PC-3 (cell line): Measurements from ENCODE around the gene CHST11.

ENCODE experiments used
- EZH2 ChIP-seq: fragments of 300-600 bp; sonication (generic); IDR thresholded peaks from one replicate; pipeline ENCODE4 v1.6.1; 2017; ENCODE audit warnings: antibody characterized with exemption, mild to moderate bottlenecking, low read length; ENCODE audit not compliant: unreplicated experiment
- TF ChIP-seq, protein P1 (sequence below): fragments of 300-600 bp; sonication (generic); conservative IDR thresholded peaks from 2 replicates; pipeline ENCODE4 v1.5.1; 2017; ENCODE audit warnings: antibody characterized with exemption, low read depth, mild to moderate bottlenecking, low read length

DNA sequence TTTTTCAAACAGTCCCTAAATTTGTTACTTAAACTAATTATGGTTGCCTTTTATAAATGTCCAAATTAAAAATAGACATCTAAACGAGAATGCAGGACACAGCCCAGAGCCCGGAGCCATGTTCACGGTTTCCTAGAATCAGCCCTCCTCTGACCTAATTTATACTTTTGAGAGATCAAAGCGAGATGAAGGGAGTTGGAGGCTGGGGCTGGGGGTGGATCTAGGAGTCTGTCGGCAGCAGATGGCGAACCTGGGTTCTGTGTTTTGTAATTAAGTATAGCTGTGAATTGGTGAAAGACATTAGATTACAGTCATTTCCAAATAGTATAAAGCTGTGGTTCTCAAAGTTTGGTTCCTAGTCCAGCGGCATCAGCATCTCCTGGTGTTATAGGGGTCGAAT, 291.2 kb downstream of the CHST11 start:
- no peak for TF ChIP-seq EZH2
- TF ChIP-seq, protein P1, sequence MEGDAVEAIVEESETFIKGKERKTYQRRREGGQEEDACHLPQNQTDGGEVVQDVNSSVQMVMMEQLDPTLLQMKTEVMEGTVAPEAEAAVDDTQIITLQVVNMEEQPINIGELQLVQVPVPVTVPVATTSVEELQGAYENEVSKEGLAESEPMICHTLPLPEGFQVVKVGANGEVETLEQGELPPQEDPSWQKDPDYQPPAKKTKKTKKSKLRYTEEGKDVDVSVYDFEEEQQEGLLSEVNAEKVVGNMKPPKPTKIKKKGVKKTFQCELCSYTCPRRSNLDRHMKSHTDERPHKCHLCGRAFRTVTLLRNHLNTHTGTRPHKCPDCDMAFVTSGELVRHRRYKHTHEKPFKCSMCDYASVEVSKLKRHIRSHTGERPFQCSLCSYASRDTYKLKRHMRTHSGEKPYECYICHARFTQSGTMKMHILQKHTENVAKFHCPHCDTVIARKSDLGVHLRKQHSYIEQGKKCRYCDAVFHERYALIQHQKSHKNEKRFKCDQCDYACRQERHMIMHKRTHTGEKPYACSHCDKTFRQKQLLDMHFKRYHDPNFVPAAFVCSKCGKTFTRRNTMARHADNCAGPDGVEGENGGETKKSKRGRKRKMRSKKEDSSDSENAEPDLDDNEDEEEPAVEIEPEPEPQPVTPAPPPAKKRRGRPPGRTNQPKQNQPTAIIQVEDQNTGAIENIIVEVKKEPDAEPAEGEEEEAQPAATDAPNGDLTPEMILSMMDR, result no peak
